Measurements from ENCODE around the gene MPRIP. TPM values are rescaled to one million over a fixed set of nuclear protein-coding genes. Genes with fewer than 3 reads are reported as not detected.

The MPRIP gene
- total RNA-seq, 1 experiment from 2014 or later: 143 TPM

DNA sequence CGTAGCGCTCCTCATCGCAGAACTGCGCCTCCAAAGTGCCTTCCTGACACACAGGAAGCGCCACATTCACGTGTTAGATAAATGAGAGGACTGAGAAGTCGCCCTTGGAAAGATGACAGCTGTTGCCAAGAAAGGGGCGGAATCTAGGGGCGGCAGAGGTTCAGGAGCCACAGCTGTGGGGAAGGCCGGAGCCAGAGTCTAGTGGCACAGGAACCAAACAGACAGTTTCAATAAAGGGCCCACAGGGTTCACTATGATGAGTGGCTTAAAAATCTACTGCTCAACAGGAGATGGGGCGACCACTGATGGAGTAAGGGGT lies 190.0 kb downstream of the MPRIP start:
- H3K27me3 ChIP-seq: no peaks in the 10 kb centered on the region
- no peak for DNase-seq
- H3K4me3 ChIP-seq: no peak overlapping the region
- peaks cover 4% of the 10 kb centered on the region for H3K36me3 ChIP-seq
- H3K9me3 ChIP-seq: no peaks in the 10 kb centered on the region

DNA sequence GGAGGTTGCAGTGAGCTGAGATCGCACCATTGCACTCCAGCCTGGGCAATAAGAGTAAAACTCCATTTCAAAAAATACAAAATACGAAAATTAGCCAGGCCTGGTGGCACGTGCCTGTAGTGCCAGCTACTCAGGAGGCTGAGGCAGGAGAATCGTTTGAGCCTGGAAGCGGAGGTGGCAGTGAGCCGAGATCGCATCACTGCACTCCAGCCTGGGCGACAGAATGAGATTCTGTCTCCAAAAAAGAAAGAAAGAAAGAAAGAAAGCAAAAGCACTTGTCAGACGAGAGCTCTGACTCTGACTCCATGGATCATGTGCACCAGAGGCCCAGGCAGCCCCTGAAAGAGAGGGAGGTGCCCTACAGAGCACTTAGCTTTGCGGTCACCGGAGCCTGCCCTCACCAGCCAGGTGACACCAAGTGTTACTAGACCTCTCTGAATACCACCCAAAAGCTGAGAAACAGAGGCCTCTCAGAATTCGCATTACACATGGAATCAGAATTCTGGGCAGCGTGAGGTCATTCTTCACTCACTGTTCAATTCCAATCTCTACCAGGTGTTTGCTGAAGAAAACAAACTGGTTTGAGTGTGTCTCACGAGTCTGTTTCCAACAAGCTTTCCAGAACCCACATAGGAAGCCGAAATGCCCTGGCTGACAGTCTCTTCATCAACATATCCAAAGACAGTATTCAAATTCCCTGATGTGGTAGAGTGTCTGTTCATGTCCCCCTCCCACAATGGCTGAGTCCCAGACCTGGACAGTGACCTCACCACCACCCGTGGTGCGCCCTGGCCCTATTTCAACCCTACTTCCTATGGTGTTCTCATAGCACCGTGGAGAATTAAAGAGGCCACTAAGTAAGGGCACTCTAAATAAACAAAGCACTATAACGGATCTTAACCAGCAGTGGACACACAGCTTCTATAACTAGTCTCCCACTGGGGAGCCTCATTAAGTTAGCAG lies 193.2 kb downstream of the MPRIP start:
- peak; percentile 74 for DNase-seq
- Histone ChIP-seq H3K36me3 (peaks cover 4% of the 10 kb centered on the region), H3K4me3 (peak overlapping the region; percentile 97), H3K9me3 (no peaks in the 10 kb centered on the region), H3K27me3 (no peaks in the 10 kb centered on the region)

DNA sequence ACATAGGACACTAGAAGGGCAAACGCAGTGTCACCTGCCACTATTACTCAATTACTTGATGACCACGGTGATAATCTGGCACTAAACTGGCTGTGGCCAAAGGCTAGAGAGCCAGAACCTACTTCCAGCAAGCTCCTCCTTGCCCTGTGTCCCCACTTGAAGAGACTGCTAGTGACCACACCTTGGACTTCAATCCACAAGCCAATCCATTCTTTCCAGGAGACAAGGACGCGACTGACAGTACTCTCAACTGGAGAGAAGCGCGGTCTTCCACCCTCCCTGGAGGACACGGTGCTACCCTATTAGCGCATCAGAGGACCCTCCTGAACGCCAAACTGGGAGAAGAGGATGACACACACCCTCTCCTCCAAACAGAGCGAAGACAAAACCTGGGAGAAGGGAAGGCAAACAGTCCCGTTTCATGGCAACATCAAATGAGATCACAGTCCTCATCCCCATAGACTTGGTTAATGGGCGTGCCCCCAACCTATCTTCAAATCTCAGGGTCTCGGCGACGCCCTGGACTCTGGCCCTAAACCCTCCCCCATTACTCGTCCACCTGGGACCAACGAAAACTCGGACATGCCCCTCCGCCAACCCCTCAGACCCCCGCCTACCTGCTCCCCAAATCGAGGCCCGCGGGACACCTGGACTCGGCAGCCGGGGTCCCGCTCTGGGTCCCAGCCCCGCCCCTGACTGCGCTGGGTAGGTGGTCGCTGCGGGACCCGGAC lies 194.2 kb downstream of the MPRIP start:
- Histone ChIP-seq H3K9me3 (no peaks in the 10 kb centered on the region), H3K4me3 (peak overlapping the region; percentile 97), H3K36me3 (no peaks in the 10 kb centered on the region; the same call in none of the 2 replicates), H3K27me3 (no peaks in the 10 kb centered on the region)
- DNase-seq: peak; percentile 4

DNA sequence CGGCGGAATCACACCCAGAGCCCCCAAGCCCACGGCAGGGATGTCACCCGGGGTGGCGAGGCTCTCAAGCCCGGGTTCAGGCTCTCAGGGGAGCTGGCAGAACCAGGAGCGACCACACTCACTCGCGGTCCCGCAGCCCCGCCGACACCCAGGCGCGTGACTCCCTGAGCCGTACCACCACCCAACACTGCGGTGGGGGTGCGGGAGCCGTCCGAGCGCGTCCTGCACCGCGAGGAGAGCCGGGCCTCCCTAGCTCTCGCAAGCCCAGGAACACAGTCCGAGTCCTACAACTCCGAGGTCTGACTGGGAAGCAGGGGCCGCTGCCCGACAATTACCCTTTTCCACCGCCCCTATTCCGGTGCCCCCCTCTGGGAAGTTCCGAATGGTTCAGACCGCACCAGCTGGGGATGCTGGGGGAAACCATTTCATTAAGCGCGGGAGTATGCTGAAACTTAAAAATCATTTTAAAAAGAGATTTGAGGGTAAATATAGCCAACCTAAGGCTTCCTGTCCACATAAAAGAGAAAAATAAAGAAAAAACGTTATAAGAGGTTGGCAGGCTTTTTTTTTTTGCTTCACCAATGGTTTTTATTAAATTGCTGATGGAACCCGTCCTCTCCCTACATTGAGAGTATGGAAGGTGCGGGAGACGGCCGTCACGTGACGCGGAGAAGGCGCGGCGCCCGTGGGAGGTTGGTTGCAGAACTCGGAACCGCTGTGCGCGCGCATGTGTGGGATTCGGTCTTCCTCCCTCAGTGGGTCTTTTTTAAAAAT lies 195.0 kb downstream of the MPRIP start, which contains the start of gene FLCN:
TSS of gene FLCN (minus strand) at position 143 of the 774 bp plus-strand sequence. CDS start 9,031 bp downstream, outside the sequence.
- H3K9me3 ChIP-seq: no peaks in the 10 kb centered on the region
- H3K4me3 ChIP-seq: peak within 1 kb of the TSS; percentile 97
- H3K36me3 ChIP-seq: no peaks in the 10 kb centered on the region; the same call in 1 of the 2 replicates
- peak; percentile 77 for DNase-seq
- H3K27me3 ChIP-seq: no peaks in the 10 kb centered on the region

DNA sequence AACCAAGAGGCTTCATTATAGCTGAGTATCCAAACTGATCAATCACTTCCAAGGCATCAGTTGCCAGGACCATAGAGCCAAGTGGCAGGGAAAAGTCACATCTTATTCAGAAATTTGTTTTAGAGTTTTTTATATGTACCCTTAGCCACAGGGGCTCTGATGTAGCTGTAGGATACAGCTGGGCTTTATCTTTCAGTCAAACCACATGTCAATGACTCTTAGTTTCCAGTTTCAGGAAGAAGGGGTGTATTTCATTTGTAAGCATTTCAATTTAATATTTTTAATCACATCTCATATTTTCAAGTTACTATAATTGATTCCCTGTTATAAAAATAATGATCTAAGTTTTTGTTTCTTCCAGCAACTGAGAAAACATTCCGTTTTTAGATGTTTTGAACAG lies 197.6 kb downstream of the MPRIP start:
- no peak for DNase-seq
- H3K27me3 ChIP-seq: no peaks in the 10 kb centered on the region

DNA sequence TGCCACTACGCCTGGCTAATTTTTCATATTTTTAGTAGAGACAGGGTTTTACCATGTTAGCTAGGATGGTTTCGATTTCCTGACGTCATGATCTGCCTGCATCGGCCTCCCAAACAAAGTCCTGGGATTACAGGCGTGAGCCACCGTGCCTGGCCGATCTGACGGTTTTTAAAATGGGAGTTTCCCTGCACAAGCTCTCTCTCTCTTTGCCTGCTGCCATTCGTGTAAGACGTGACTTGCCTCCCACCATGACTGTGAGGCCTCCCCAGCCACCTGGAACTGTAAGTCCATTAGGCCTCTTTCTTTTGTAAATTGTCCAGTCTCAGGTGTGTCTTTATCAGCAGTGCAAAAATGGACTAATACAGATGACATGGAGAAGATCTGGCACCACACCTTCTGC lies 199.4 kb downstream of the MPRIP start:
- Histone ChIP-seq H3K27me3 (no peaks in the 10 kb centered on the region), H3K4me3 (no peak overlapping the region), H3K9me3 (no peaks in the 10 kb centered on the region), H3K36me3 (no peaks in the 10 kb centered on the region)
- DNase-seq: no peak

More for the DNA sequence above, 197.6 kb downstream of the MPRIP start:
- Histone ChIP-seq H3K9me3 (no peaks in the 10 kb centered on the region), H3K4me3 (no peak overlapping the region), H3K36me3 (no peaks in the 10 kb centered on the region)

DNA sequence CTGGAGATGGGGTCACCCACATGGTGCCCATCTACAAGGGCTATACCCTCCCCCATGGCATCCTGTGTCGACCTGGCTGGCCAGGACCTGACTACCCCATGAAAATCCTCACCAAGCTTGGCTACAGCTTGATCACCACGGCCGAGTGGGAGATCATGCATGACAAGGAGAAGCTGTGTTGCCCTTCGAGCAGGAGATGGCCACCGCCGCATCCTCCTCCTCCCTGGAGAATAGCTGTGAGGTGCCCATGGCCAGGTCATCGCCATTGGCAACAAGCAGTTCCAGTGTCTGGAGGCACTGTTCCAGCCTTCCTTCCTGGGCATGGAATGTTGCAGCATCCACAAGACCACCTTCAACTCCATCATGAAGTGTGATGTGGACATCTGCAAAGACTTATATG lies 200.0 kb downstream of the MPRIP start:
- Histone ChIP-seq H3K27me3 (no peaks in the 10 kb centered on the region), H3K4me3 (no peak overlapping the region), H3K9me3 (no peaks in the 10 kb centered on the region), H3K36me3 (no peaks in the 10 kb centered on the region)
- DNase-seq: no peak

Other genes with a start within 250 kb of the MPRIP start
- not detected in 2 replicates for gene TNFRSF13B, start 70.3 kb upstream of the MPRIP start, total RNA-seq (2014; rRNA removed; shearing (Covaris generic); ENCODE audit: low replicate concordance)
- 3.0 and 6.6 TPM in 2 replicates for gene PLD6, start 163.9 kb downstream of the MPRIP start, total RNA-seq (2014; rRNA removed; shearing (Covaris generic); ENCODE audit: low replicate concordance)
- 15.5 and 22.7 TPM in 2 replicates for gene FLCN, start 194.7 kb downstream of the MPRIP start, total RNA-seq (2014; rRNA removed; shearing (Covaris generic); ENCODE audit: low replicate concordance)
- gene COPS3, start 238.8 kb downstream of the MPRIP start, total RNA-seq (2014; rRNA removed; shearing (Covaris generic); ENCODE audit: low replicate concordance): 131 and 168 TPM in 2 replicates

Measured in MG63 (cell line).